ENCODE measurements around the gene GUCY1A1.

The GUCY1A1 gene

DNA sequence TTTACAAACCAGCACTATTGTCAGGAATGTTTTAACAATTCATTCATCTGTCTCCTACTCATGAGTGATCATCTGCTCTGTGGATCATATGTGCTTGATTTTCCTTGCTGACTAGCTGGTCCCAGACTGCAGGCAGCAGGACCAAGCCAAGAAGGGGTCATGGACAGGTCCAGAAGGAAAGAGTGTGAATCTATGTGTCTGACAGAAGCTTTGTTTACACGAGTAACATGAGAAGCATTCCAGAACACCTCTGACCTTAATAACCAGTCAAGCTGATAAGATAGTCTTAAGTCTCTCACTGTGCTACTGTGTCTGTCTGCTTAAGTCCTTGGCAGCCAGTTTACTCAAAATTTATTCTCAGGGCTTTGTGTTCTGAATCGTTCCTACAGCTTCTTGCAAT lies 39.0 kb downstream of the GUCY1A1 start:
- H3K4me3 ChIP-seq (ENCODE audit: insufficient read depth, low read depth, low read length, poor library complexity, severe bottlenecking) = no peak overlapping the region
- no peak for DNase-seq
- H3K27ac ChIP-seq (ENCODE audit: insufficient read depth, low read length, poor library complexity, severe bottlenecking) = no peak overlapping the region
- H3K9me3 ChIP-seq (ENCODE audit: control insufficient read depth, low read length) = no peaks in the 10 kb centered on the region
- no peaks in the 10 kb centered on the region for H3K36me3 ChIP-seq (ENCODE audit: control insufficient read depth, insufficient read depth, low read length)
- H3K27me3 ChIP-seq (replicated peaks; ENCODE audit: control insufficient read depth, insufficient read depth, low read length, poor library complexity, severe bottlenecking) = no peaks in the 10 kb centered on the region
- no peaks in the 10 kb centered on the region for H3K4me1 ChIP-seq (ENCODE audit: control insufficient read depth, insufficient read depth, low read length, poor library complexity, severe bottlenecking)

- Histone ChIP-seq H3K36me3 (ENCODE audit: control insufficient read depth, insufficient read depth, low read length) (no peaks in the 10 kb centered on the region), H3K9me3 (ENCODE audit: control insufficient read depth, low read length) (no peaks in the 10 kb centered on the region), H3K27me3 (replicated peaks; ENCODE audit: control insufficient read depth, insufficient read depth, low read length, poor library complexity, severe bottlenecking) (no peaks in the 10 kb centered on the region), H3K27ac (ENCODE audit: insufficient read depth, low read length, poor library complexity, severe bottlenecking) (no peak overlapping the region), H3K4me1 (ENCODE audit: control insufficient read depth, insufficient read depth, low read length, poor library complexity, severe bottlenecking) (no peaks in the 10 kb centered on the region), H3K4me3 (ENCODE audit: insufficient read depth, low read depth, low read length, poor library complexity, severe bottlenecking) (no peak overlapping the region)
- no peak for DNase-seq
Measured at GRCh38 chr4:155706147-155706546, 39.5 kb downstream of the GUCY1A1 start.

GRCh38 chr4:155707251-155707650 lies 40.6 kb downstream of the GUCY1A1 start:
- no peak overlapping the region for H3K4me3 ChIP-seq (ENCODE audit: insufficient read depth, low read depth, low read length, poor library complexity, severe bottlenecking)
- no peaks in the 10 kb centered on the region for H3K9me3 ChIP-seq (ENCODE audit: control insufficient read depth, low read length)
- no peak overlapping the region for H3K27ac ChIP-seq (ENCODE audit: insufficient read depth, low read length, poor library complexity, severe bottlenecking)
- H3K4me1 ChIP-seq (ENCODE audit: control insufficient read depth, insufficient read depth, low read length, poor library complexity, severe bottlenecking) = no peaks in the 10 kb centered on the region
- H3K36me3 ChIP-seq (ENCODE audit: control insufficient read depth, insufficient read depth, low read length) = no peaks in the 10 kb centered on the region
- DNase-seq = no peak
- no peaks in the 10 kb centered on the region for H3K27me3 ChIP-seq (replicated peaks; ENCODE audit: control insufficient read depth, insufficient read depth, low read length, poor library complexity, severe bottlenecking)

DNA sequence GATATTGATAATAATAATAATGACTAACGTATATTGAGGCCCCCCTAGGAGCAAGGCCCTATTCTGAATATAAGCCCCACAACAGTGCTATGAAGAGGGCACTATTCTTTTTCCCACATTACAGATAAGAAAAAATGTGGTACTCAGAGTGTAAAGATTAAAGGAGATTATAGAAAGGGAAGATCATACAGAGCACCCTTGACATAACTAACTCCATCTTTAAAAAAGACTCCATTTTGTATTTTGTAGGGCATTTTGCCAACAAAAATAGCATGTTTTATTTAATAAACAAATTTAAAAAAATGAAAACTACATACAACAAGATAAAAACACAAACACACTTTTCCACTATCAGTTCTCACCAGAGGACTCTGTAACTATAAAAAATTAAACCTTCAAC lies 42.1 kb downstream of the GUCY1A1 start:
- no peak overlapping the region for H3K4me3 ChIP-seq (ENCODE audit: insufficient read depth, low read depth, low read length, poor library complexity, severe bottlenecking)
- H3K27me3 ChIP-seq (replicated peaks; ENCODE audit: control insufficient read depth, insufficient read depth, low read length, poor library complexity, severe bottlenecking) = no peaks in the 10 kb centered on the region
- H3K4me1 ChIP-seq (ENCODE audit: control insufficient read depth, insufficient read depth, low read length, poor library complexity, severe bottlenecking) = no peaks in the 10 kb centered on the region
- H3K9me3 ChIP-seq (ENCODE audit: control insufficient read depth, low read length) = no peaks in the 10 kb centered on the region
- DNase-seq = no peak
- H3K36me3 ChIP-seq (ENCODE audit: control insufficient read depth, insufficient read depth, low read length) = no peaks in the 10 kb centered on the region
- no peak overlapping the region for H3K27ac ChIP-seq (ENCODE audit: insufficient read depth, low read length, poor library complexity, severe bottlenecking)

DNA sequence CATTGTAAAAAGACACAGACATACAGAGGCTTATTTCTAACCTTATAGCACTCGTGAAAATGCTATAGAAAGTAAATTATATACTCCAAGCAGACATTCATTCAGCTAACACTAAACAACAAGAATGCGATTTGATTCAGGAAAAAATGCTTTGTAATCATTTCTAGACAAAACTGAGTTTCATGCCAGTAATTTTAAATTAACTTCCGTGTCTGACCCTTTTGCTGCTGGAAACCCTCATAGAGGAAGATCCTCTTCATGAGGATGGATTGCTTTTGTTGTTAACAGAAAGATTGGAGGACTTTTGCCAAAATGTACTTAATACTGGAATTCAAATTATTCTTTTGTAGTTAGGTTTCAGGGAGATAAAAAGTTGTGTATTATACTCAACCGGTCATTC lies 43.3 kb downstream of the GUCY1A1 start:
- Histone ChIP-seq H3K27ac (ENCODE audit: insufficient read depth, low read length, poor library complexity, severe bottlenecking) (no peak overlapping the region), H3K27me3 (replicated peaks; ENCODE audit: control insufficient read depth, insufficient read depth, low read length, poor library complexity, severe bottlenecking) (no peaks in the 10 kb centered on the region), H3K4me1 (ENCODE audit: control insufficient read depth, insufficient read depth, low read length, poor library complexity, severe bottlenecking) (no peaks in the 10 kb centered on the region), H3K9me3 (ENCODE audit: control insufficient read depth, low read length) (no peaks in the 10 kb centered on the region), H3K4me3 (ENCODE audit: insufficient read depth, low read depth, low read length, poor library complexity, severe bottlenecking) (no peak overlapping the region), H3K36me3 (ENCODE audit: control insufficient read depth, insufficient read depth, low read length) (no peaks in the 10 kb centered on the region)
- DNase-seq = no peak

DNA sequence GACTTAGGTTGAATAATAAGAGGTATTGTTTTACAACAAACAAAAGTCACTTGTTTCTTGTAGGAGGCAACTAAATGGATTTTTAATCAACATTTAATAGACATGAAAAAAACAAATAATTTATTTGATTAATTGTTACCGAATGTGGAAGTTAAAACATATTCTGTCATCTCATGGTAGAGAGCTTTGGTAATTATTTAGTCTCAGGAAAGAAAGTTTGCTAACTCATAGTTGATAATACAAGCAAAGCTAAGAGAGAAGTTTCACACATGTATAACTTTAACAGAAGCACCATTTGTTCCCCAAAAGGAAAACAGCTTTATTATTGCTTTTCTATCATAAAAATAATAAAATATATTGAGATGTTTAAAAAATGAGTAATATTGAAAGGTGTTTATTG lies 44.9 kb downstream of the GUCY1A1 start:
- DNase-seq = no peak
- Histone ChIP-seq H3K36me3 (ENCODE audit: control insufficient read depth, insufficient read depth, low read length) (no peaks in the 10 kb centered on the region), H3K27me3 (replicated peaks; ENCODE audit: control insufficient read depth, insufficient read depth, low read length, poor library complexity, severe bottlenecking) (no peaks in the 10 kb centered on the region), H3K4me1 (ENCODE audit: control insufficient read depth, insufficient read depth, low read length, poor library complexity, severe bottlenecking) (no peaks in the 10 kb centered on the region), H3K4me3 (ENCODE audit: insufficient read depth, low read depth, low read length, poor library complexity, severe bottlenecking) (no peak overlapping the region), H3K27ac (ENCODE audit: insufficient read depth, low read length, poor library complexity, severe bottlenecking) (no peak overlapping the region), H3K9me3 (ENCODE audit: control insufficient read depth, low read length) (no peaks in the 10 kb centered on the region)

DNA sequence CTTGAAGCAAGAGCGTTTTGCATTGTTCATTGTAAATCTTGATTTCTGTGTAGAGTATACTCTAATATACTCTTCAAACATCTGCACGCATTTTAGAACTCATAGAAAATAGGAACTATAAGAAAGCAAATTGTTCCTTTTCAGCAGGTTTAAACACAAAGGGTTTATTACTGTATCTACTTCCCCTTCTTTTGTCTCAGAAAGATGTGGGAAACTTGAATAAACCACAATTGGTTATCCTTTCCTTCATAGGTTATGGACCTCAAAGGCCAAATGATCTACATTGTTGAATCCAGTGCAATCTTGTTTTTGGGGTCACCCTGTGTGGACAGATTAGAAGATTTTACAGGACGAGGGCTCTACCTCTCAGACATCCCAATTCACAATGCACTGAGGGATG lies 46.2 kb downstream of the GUCY1A1 start:
- Histone ChIP-seq H3K4me1 (ENCODE audit: control insufficient read depth, insufficient read depth, low read length, poor library complexity, severe bottlenecking) (no peaks in the 10 kb centered on the region), H3K27ac (ENCODE audit: insufficient read depth, low read length, poor library complexity, severe bottlenecking) (no peak overlapping the region), H3K4me3 (ENCODE audit: insufficient read depth, low read depth, low read length, poor library complexity, severe bottlenecking) (no peak overlapping the region), H3K9me3 (ENCODE audit: control insufficient read depth, low read length) (no peaks in the 10 kb centered on the region), H3K36me3 (ENCODE audit: control insufficient read depth, insufficient read depth, low read length) (no peaks in the 10 kb centered on the region), H3K27me3 (replicated peaks; ENCODE audit: control insufficient read depth, insufficient read depth, low read length, poor library complexity, severe bottlenecking) (no peaks in the 10 kb centered on the region)
- DNase-seq = no peak

DNA sequence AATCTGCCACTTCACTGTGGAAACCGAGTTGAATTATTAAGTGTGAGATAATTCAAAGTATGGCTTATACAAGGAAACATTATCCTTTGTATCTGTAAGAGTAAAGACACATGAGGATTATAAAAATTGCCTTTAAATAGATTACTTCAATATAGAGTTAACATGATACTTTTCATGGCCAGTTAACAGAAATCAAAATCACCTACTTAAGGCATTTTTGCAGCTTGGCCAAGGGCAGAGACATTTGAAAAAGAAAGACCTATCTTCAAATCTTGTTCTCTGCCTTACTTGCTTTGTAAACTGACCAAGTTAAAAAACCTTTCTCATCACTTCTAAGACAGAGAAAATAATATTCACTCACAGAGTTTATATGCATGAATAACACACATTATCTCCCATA lies 47.3 kb downstream of the GUCY1A1 start:
- no peak overlapping the region for H3K4me3 ChIP-seq (ENCODE audit: insufficient read depth, low read depth, low read length, poor library complexity, severe bottlenecking)
- H3K27me3 ChIP-seq (replicated peaks; ENCODE audit: control insufficient read depth, insufficient read depth, low read length, poor library complexity, severe bottlenecking) = no peaks in the 10 kb centered on the region
- no peaks in the 10 kb centered on the region for H3K9me3 ChIP-seq (ENCODE audit: control insufficient read depth, low read length)
- H3K4me1 ChIP-seq (ENCODE audit: control insufficient read depth, insufficient read depth, low read length, poor library complexity, severe bottlenecking) = no peaks in the 10 kb centered on the region
- DNase-seq = no peak
- no peaks in the 10 kb centered on the region for H3K36me3 ChIP-seq (ENCODE audit: control insufficient read depth, insufficient read depth, low read length)
- H3K27ac ChIP-seq (ENCODE audit: insufficient read depth, low read length, poor library complexity, severe bottlenecking) = no peak overlapping the region

DNA sequence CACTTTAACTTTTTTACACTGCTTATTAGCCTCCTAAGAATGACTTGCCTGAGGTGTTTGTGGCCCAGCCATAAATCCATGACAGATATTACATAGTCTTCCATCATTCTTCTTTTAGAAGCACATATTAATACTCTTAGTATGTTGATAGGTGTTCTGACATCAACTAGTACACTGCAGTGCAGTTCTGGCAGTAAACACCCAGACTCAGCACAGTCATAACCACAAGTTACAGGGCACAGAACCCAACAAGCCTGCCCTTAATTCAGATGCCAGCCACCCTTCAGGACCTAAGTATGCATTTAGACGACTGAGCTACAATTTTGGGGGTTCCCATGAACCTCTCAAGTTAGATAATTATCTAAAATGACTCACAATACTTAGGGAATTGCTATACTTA lies 55.7 kb downstream of the GUCY1A1 start:
- no peaks in the 10 kb centered on the region for H3K27me3 ChIP-seq (replicated peaks; ENCODE audit: control insufficient read depth, insufficient read depth, low read length, poor library complexity, severe bottlenecking)
- no peaks in the 10 kb centered on the region for H3K9me3 ChIP-seq (ENCODE audit: control insufficient read depth, low read length)
- DNase-seq = no peak
- H3K4me3 ChIP-seq (ENCODE audit: insufficient read depth, low read depth, low read length, poor library complexity, severe bottlenecking) = no peak overlapping the region
- H3K36me3 ChIP-seq (ENCODE audit: control insufficient read depth, insufficient read depth, low read length) = no peaks in the 10 kb centered on the region
- no peak overlapping the region for H3K27ac ChIP-seq (ENCODE audit: insufficient read depth, low read length, poor library complexity, severe bottlenecking)
- no peaks in the 10 kb centered on the region for H3K4me1 ChIP-seq (ENCODE audit: control insufficient read depth, insufficient read depth, low read length, poor library complexity, severe bottlenecking)

GRCh38 chr4:155722816-155723499 lies 56.3 kb downstream of the GUCY1A1 start:
- Histone ChIP-seq H3K9me3 (ENCODE audit: control insufficient read depth, low read length) (no peaks in the 10 kb centered on the region), H3K4me3 (ENCODE audit: insufficient read depth, low read depth, low read length, poor library complexity, severe bottlenecking) (no peak overlapping the region), H3K4me1 (ENCODE audit: control insufficient read depth, insufficient read depth, low read length, poor library complexity, severe bottlenecking) (no peaks in the 10 kb centered on the region), H3K36me3 (ENCODE audit: control insufficient read depth, insufficient read depth, low read length) (no peaks in the 10 kb centered on the region), H3K27ac (ENCODE audit: insufficient read depth, low read length, poor library complexity, severe bottlenecking) (no peak overlapping the region), H3K27me3 (replicated peaks; ENCODE audit: control insufficient read depth, insufficient read depth, low read length, poor library complexity, severe bottlenecking) (no peaks in the 10 kb centered on the region)
- no peak for DNase-seq
